ENCODE data around the gene LCNL1. TPM values are rescaled to one million over a fixed set of nuclear protein-coding genes. Genes with fewer than 3 reads are reported as not detected.
"Not testable (repeated sequence)": the region's sequence is repeated elsewhere in the genome, so short reads cannot be mapped to it uniquely, and the experiment has no call there.

The LCNL1 gene
- total RNA-seq, 1 donor from 2014 or later, result not detected

GRCh38 chr9:136997830-136998234 is 15.0 kb downstream of the LCNL1 start:
- DNase-seq (ENCODE audit: low read depth), result no peak
- TF ChIP-seq CTCF (IDR thresholded peaks at IDR 0.05; ENCODE audit: insufficient read depth, low read length, poor library complexity, severe bottlenecking), result peak; percentile 17
- Histone ChIP-seq H3K36me3 (ENCODE audit: control insufficient read depth, insufficient read depth, low read length) (no peaks in the 10 kb centered on the region), H3K4me3 (ENCODE audit: low read depth, low read length) (no peak overlapping the region), H3K27me3 (ENCODE audit: control insufficient read depth, insufficient read depth, low read length) (no peaks in the 10 kb centered on the region)

GRCh38 chr9:137000177-137000930 is 17.6 kb downstream of the LCNL1 start:
- Histone ChIP-seq H3K27me3 (ENCODE audit: control insufficient read depth, insufficient read depth, low read length) (no peaks in the 10 kb centered on the region), H3K36me3 (ENCODE audit: control insufficient read depth, insufficient read depth, low read length) (no peaks in the 10 kb centered on the region), H3K4me3 (ENCODE audit: low read depth, low read length) (no peak overlapping the region)
- no peak for TF ChIP-seq CTCF (IDR thresholded peaks at IDR 0.05; ENCODE audit: insufficient read depth, low read length, poor library complexity, severe bottlenecking)
- no peak for DNase-seq (ENCODE audit: low read depth)

GRCh38 chr9:137001857-137002645 is 19.3 kb downstream of the LCNL1 start:
- Histone ChIP-seq H3K27me3 (ENCODE audit: control insufficient read depth, insufficient read depth, low read length) (no peaks in the 10 kb centered on the region), H3K36me3 (ENCODE audit: control insufficient read depth, insufficient read depth, low read length) (no peaks in the 10 kb centered on the region), H3K4me3 (ENCODE audit: low read depth, low read length) (no peak overlapping the region)
- no peak for TF ChIP-seq CTCF (IDR thresholded peaks at IDR 0.05; ENCODE audit: insufficient read depth, low read length, poor library complexity, severe bottlenecking)
- no peak for DNase-seq (ENCODE audit: low read depth)

GRCh38 chr9:137002646-137003041 is 19.9 kb downstream of the LCNL1 start:
- Histone ChIP-seq H3K36me3 (ENCODE audit: control insufficient read depth, insufficient read depth, low read length) (no peaks in the 10 kb centered on the region), H3K4me3 (ENCODE audit: low read depth, low read length) (no peak overlapping the region), H3K27me3 (ENCODE audit: control insufficient read depth, insufficient read depth, low read length) (no peaks in the 10 kb centered on the region)
- no peak for DNase-seq (ENCODE audit: low read depth)
- TF ChIP-seq CTCF (IDR thresholded peaks at IDR 0.05; ENCODE audit: insufficient read depth, low read length, poor library complexity, severe bottlenecking), result no peak

- not testable (repeated sequence) for H3K27me3 ChIP-seq (ENCODE audit: control insufficient read depth, insufficient read depth, low read length); H3K36me3 ChIP-seq (ENCODE audit: control insufficient read depth, insufficient read depth, low read length); DNase-seq (ENCODE audit: low read depth); H3K4me3 ChIP-seq (ENCODE audit: low read depth, low read length)
- peak; percentile 15 for TF ChIP-seq CTCF (IDR thresholded peaks at IDR 0.05; ENCODE audit: insufficient read depth, low read length, poor library complexity, severe bottlenecking)
Measured at GRCh38 chr9:137004285-137004684, 21.5 kb downstream of the LCNL1 start.

Data from kidney epithelial cell (primary cell).